ENCODE data around the gene SPC24.
"Not testable (repeated sequence)": the region's sequence is repeated elsewhere in the genome, so short reads cannot be mapped to it uniquely, and the experiment has no call there.

Gene SPC24

GRCh38 chr19:11123114-11123513, 32.5 kb downstream of the SPC24 start:
- no peak for DNase-seq

GRCh38 chr19:11121963-11122362, 33.6 kb downstream of the SPC24 start:
- DNase-seq: not testable (repeated sequence)

- no peak for DNase-seq
These were observed 39.1 kb downstream of the SPC24 start for GRCh38 chr19:11116507-11116906.

GRCh38 chr19:11115895-11116446, 39.6 kb downstream of the SPC24 start:
- DNase-seq: no peak

GRCh38 chr19:11115042-11115441, 40.5 kb downstream of the SPC24 start:
- DNase-seq: no peak

- no peak for DNase-seq
These were observed 42.4 kb downstream of the SPC24 start for GRCh38 chr19:11113140-11113708.

GRCh38 chr19:11111771-11112144, 43.8 kb downstream of the SPC24 start:
- DNase-seq: no peak

- DNase-seq: no peak
These were observed 44.3 kb downstream of the SPC24 start for GRCh38 chr19:11111117-11111770.

- no peak for DNase-seq
These were observed 46.8 kb downstream of the SPC24 start for GRCh38 chr19:11108746-11109145.

GRCh38 chr19:11106477-11106876, 49.1 kb downstream of the SPC24 start:
- DNase-seq: no peak

GRCh38 chr19:11105014-11105636, 50.5 kb downstream of the SPC24 start:
- DNase-seq: no peak

- not testable (repeated sequence) for DNase-seq
These were observed 51.9 kb downstream of the SPC24 start for GRCh38 chr19:11103667-11104066.

GRCh38 chr19:11102944-11103343, 52.6 kb downstream of the SPC24 start:
- DNase-seq: no peak

- DNase-seq: no peak
These were observed 54.5 kb downstream of the SPC24 start for GRCh38 chr19:11101057-11101456.

- no peak for DNase-seq
These were observed 55.5 kb downstream of the SPC24 start for GRCh38 chr19:11100049-11100448.

GRCh38 chr19:11098861-11099260, 56.7 kb downstream of the SPC24 start:
- no peak for DNase-seq

GRCh38 chr19:11098327-11098726, 57.3 kb downstream of the SPC24 start:
- DNase-seq: no peak

- DNase-seq: not testable (repeated sequence)
These were observed 58.2 kb downstream of the SPC24 start for GRCh38 chr19:11097367-11097766.

GRCh38 chr19:11096210-11096841, 59.3 kb downstream of the SPC24 start:
- no peak for DNase-seq

Data from DMS 273 treated with DMSO at 0.1 percent for 48 hours (cell line).